Measurements from ENCODE around the gene KLK5. TPM values are rescaled to one million over a fixed set of nuclear protein-coding genes. Genes with fewer than 3 reads are reported as not detected.

KLK5 gene
- total and polyA plus RNA-seq, 2 of the 13 experiments (the other 11 are each of a cell fraction or from before 2014, with no cell fraction given): not detected

DNA sequence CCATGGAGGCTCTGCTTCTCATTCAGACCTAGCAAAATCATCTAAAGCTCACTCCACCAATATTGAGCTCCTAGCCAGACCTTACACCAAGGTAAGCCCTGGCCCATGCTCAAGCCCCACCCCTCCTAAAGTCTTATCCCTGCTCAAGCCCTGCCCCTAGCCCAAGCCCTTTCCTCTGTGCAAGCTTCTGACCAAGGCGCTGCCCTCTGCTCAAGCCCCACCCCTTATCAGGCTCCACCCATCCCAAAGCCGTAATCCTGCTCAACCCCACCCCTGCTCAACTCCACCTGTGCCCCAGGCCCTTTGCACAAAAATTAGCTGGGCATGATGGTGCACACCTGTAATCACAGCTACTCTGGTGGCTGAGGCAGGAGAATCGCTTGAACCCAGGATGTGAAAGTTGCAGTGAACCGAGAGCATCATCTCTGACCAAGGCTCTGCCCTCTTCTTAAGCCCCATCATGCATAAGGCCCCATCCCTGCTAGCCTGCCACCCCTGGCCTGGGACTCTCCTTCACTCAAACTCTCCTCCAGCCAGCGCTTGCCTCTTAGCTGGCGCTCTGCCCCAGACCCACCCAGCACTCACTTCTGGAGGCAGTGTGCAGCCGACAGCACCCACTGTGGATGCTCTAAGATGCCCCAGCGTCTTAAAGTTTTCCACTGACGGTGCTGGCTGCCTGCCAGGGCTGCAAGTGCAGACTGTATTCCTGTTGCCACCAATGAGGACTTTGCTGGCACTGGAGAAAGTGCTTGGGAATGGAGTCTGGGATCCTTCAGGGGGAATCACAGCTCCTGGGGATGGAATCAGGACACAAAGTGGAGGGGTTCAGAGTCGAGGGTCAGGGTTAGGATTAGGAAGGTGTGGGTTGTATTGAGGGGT, 58.1 kb downstream of the KLK5 start:
- Histone ChIP-seq H3K27ac (ENCODE audit: extremely low read length, insufficient read depth, low read length) (no peak overlapping the region), H3K4me3 (replicated peaks in 1 of 3; ENCODE audit: insufficient read depth in 1 of 3, low read depth in 2 of 3, low read length in 3 of 3) (no peak overlapping the region), H2AFZ (ENCODE audit: low read length) (no peak overlapping the region), H3K9ac (ENCODE audit: insufficient read depth, low read depth, low read length) (no peak overlapping the region), H3K79me2 (ENCODE audit: insufficient read depth, low read length) (no peaks in the 10 kb centered on the region), H3K4me2 (ENCODE audit: low read depth, low read length) (no peak overlapping the region), H3K36me3 (replicated peaks in 1 of 2; ENCODE audit: control insufficient read depth in 1 of 2, insufficient read depth in 2 of 2, low read length in 2 of 2) (no peaks in the 10 kb centered on the region), H3K4me1 (ENCODE audit: insufficient read depth, low read length) (no peaks in the 10 kb centered on the region), H4K20me1 (ENCODE audit: insufficient read depth, low read length) (no peaks in the 10 kb centered on the region), H3K27me3 (ENCODE audit: control insufficient read depth in 1 of 2, insufficient read depth in 2 of 2, low read length in 2 of 2) (no peaks in the 10 kb centered on the region; a peak in 2 of 5 replicates), H3K9me3 (ENCODE audit: low read length) (no peaks in the 10 kb centered on the region)
- intact Hi-C loops (cut with micrococcal nuclease; ENCODE audit: unreplicated experiment): no loop called here
- BruUV-seq (replicated peaks): no TSS peak
- TF ChIP-seq TRIM24 (CRISPR knock-in tag; IDR thresholded peaks at IDR 0.05) (no peak), ZFYVE20 (CRISPR knock-in tag; IDR thresholded peaks at IDR 0.05; ENCODE audit: borderline replicate concordance, low read depth) (no peak), ZNF501 (CRISPR knock-in tag; IDR thresholded peaks at IDR 0.05) (no peak), RXRB (CRISPR knock-in tag; IDR thresholded peaks at IDR 0.05; ENCODE audit: borderline replicate concordance) (no peak)
- TF ChIP-seq, protein P1, sequence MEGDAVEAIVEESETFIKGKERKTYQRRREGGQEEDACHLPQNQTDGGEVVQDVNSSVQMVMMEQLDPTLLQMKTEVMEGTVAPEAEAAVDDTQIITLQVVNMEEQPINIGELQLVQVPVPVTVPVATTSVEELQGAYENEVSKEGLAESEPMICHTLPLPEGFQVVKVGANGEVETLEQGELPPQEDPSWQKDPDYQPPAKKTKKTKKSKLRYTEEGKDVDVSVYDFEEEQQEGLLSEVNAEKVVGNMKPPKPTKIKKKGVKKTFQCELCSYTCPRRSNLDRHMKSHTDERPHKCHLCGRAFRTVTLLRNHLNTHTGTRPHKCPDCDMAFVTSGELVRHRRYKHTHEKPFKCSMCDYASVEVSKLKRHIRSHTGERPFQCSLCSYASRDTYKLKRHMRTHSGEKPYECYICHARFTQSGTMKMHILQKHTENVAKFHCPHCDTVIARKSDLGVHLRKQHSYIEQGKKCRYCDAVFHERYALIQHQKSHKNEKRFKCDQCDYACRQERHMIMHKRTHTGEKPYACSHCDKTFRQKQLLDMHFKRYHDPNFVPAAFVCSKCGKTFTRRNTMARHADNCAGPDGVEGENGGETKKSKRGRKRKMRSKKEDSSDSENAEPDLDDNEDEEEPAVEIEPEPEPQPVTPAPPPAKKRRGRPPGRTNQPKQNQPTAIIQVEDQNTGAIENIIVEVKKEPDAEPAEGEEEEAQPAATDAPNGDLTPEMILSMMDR (CRISPR knock-in tag; IDR thresholded peaks at IDR 0.05): no peak
- TF ChIP-seq, protein P2, sequence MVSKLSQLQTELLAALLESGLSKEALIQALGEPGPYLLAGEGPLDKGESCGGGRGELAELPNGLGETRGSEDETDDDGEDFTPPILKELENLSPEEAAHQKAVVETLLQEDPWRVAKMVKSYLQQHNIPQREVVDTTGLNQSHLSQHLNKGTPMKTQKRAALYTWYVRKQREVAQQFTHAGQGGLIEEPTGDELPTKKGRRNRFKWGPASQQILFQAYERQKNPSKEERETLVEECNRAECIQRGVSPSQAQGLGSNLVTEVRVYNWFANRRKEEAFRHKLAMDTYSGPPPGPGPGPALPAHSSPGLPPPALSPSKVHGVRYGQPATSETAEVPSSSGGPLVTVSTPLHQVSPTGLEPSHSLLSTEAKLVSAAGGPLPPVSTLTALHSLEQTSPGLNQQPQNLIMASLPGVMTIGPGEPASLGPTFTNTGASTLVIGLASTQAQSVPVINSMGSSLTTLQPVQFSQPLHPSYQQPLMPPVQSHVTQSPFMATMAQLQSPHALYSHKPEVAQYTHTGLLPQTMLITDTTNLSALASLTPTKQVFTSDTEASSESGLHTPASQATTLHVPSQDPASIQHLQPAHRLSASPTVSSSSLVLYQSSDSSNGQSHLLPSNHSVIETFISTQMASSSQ (IDR thresholded peaks at IDR 0.05; ENCODE audit: low read depth): no peak
- TF ChIP-seq, protein P2 (CRISPR knock-in tag; IDR thresholded peaks at IDR 0.05; ENCODE audit: borderline replicate concordance): no peak
- POLR2A ChIA-PET: no interaction called here
- WGBS (ENCODE audit: low lambda C conversion rate): 33% methylated on average over 5 of the region's 10 CpGs
- DNase-seq (ENCODE audit: low spot score) (no peak), FAIRE-seq (no peak), ATAC-seq (no peak)
- CTCF ChIA-PET (ENCODE audit: low intra/inter-chr PET ratio, low total read pairs): no interaction called here
- in situ Hi-C loops (cut with HindIII; ENCODE audit: extremely low pct_ligation_motif_present, low pct_unique_long_range_greater_than_20kb): no loop called here

Other genes with a start within 250 kb of the KLK5 start
- gene SHANK1, start 233.2 kb downstream of the KLK5 start, total RNA-seq (2016; rRNA removed; fragmentation: Illumina TruSeq; extraction: Trizol): not detected in 2 replicates
- not detected in 2 replicates for gene SHANK1, start 233.2 kb downstream of the KLK5 start, polyA plus RNA-seq (2011; rRNA removed)
- gene CLEC11A, start 229.7 kb downstream of the KLK5 start, total RNA-seq (2016; rRNA removed; fragmentation: Illumina TruSeq; extraction: Trizol): not detected in 2 replicates
- not detected in 2 replicates for gene CLEC11A, start 229.7 kb downstream of the KLK5 start, polyA plus RNA-seq (2011; rRNA removed)
- not detected in 2 replicates for gene GPR32, start 182.6 kb downstream of the KLK5 start, total RNA-seq (2016; rRNA removed; fragmentation: Illumina TruSeq; extraction: Trizol)
- gene GPR32, start 182.6 kb downstream of the KLK5 start, polyA plus RNA-seq (2011; rRNA removed): not detected in 2 replicates
- gene ACP4, start 162.6 kb downstream of the KLK5 start, total RNA-seq (2016; rRNA removed; fragmentation: Illumina TruSeq; extraction: Trizol): not detected in 2 replicates
- 0.08 TPM in 1 of 2 replicates, not detected in the other for gene ACP4, start 162.6 kb downstream of the KLK5 start, polyA plus RNA-seq (2011; rRNA removed)
- not detected in 2 replicates for gene KLK1, start 129.3 kb downstream of the KLK5 start, total RNA-seq (2016; rRNA removed; fragmentation: Illumina TruSeq; extraction: Trizol)
- gene KLK1, start 129.3 kb downstream of the KLK5 start, polyA plus RNA-seq (2011; rRNA removed): not detected in 2 replicates
- gene KLK15, start 119.5 kb downstream of the KLK5 start, total RNA-seq (2016; rRNA removed; fragmentation: Illumina TruSeq; extraction: Trizol): not detected in 2 replicates
- gene KLK15, start 119.5 kb downstream of the KLK5 start, polyA plus RNA-seq (2011; rRNA removed): not detected in 2 replicates
- gene KLK3, start 98.1 kb downstream of the KLK5 start, total RNA-seq (2016; rRNA removed; fragmentation: Illumina TruSeq; extraction: Trizol): not detected in 2 replicates
- gene KLK3, start 98.1 kb downstream of the KLK5 start, polyA plus RNA-seq (2011; rRNA removed): not detected in 2 replicates
- not detected in 2 replicates for gene KLK2, start 79.6 kb downstream of the KLK5 start, total RNA-seq (2016; rRNA removed; fragmentation: Illumina TruSeq; extraction: Trizol)
- 0.11 TPM in 1 of 2 replicates, not detected in the other for gene KLK2, start 79.6 kb downstream of the KLK5 start, polyA plus RNA-seq (2011; rRNA removed)
- not detected in 2 replicates for gene KLK4, start 41.6 kb downstream of the KLK5 start, total RNA-seq (2016; rRNA removed; fragmentation: Illumina TruSeq; extraction: Trizol)
- gene KLK4, start 41.6 kb downstream of the KLK5 start, polyA plus RNA-seq (2011; rRNA removed): not detected in 2 replicates
- gene KLK6, start 16.6 kb upstream of the KLK5 start, total RNA-seq (2016; rRNA removed; fragmentation: Illumina TruSeq; extraction: Trizol): 0.15 TPM in 1 of 2 replicates, not detected in the other
- gene KLK6, start 16.6 kb upstream of the KLK5 start, polyA plus RNA-seq (2011; rRNA removed): 1.6 and 1.8 TPM in 2 replicates
- not detected in 2 replicates for gene KLK7, start 30.9 kb upstream of the KLK5 start, total RNA-seq (2016; rRNA removed; fragmentation: Illumina TruSeq; extraction: Trizol)
- not detected in 2 replicates for gene KLK7, start 30.9 kb upstream of the KLK5 start, polyA plus RNA-seq (2011; rRNA removed)
- gene KLK8, start 48.6 kb upstream of the KLK5 start, total RNA-seq (2016; rRNA removed; fragmentation: Illumina TruSeq; extraction: Trizol): not detected in 2 replicates
- not detected in 2 replicates for gene KLK8, start 48.6 kb upstream of the KLK5 start, polyA plus RNA-seq (2011; rRNA removed)
- gene KLK10, start 66.7 kb upstream of the KLK5 start, total RNA-seq (2016; rRNA removed; fragmentation: Illumina TruSeq; extraction: Trizol): not detected in 2 replicates
- not detected in 2 replicates for gene KLK10, start 66.7 kb upstream of the KLK5 start, polyA plus RNA-seq (2011; rRNA removed)
- not detected in 2 replicates for gene KLK11, start 73.6 kb upstream of the KLK5 start, total RNA-seq (2016; rRNA removed; fragmentation: Illumina TruSeq; extraction: Trizol)
- not detected in 2 replicates for gene KLK11, start 73.6 kb upstream of the KLK5 start, polyA plus RNA-seq (2011; rRNA removed)
- not detected in 2 replicates for gene KLK12, start 82.0 kb upstream of the KLK5 start, total RNA-seq (2016; rRNA removed; fragmentation: Illumina TruSeq; extraction: Trizol)
- not detected in 2 replicates for gene KLK12, start 82.0 kb upstream of the KLK5 start, polyA plus RNA-seq (2011; rRNA removed)
- gene KLK13, start 112.1 kb upstream of the KLK5 start, total RNA-seq (2016; rRNA removed; fragmentation: Illumina TruSeq; extraction: Trizol): not detected in 2 replicates
- gene KLK13, start 112.1 kb upstream of the KLK5 start, polyA plus RNA-seq (2011; rRNA removed): 0.09 TPM in 1 of 2 replicates, not detected in the other
- gene KLK14, start 129.8 kb upstream of the KLK5 start, total RNA-seq (2016; rRNA removed; fragmentation: Illumina TruSeq; extraction: Trizol): not detected in 2 replicates
- gene KLK14, start 129.8 kb upstream of the KLK5 start, polyA plus RNA-seq (2011; rRNA removed): not detected in 2 replicates
- 1.9 and 2.9 TPM in 2 replicates for gene CTU1, start 155.4 kb upstream of the KLK5 start, total RNA-seq (2016; rRNA removed; fragmentation: Illumina TruSeq; extraction: Trizol)
- gene CTU1, start 155.4 kb upstream of the KLK5 start, polyA plus RNA-seq (2011; rRNA removed): 1.9 and 2.5 TPM in 2 replicates
- not detected in 2 replicates for gene SIGLEC9, start 171.9 kb upstream of the KLK5 start, total RNA-seq (2016; rRNA removed; fragmentation: Illumina TruSeq; extraction: Trizol)
- gene SIGLEC9, start 171.9 kb upstream of the KLK5 start, polyA plus RNA-seq (2011; rRNA removed): not detected in 2 replicates
- gene SIGLEC7, start 189.3 kb upstream of the KLK5 start, total RNA-seq (2016; rRNA removed; fragmentation: Illumina TruSeq; extraction: Trizol): not detected in 2 replicates
- gene SIGLEC7, start 189.3 kb upstream of the KLK5 start, polyA plus RNA-seq (2011; rRNA removed): 0.17 TPM in 1 of 2 replicates, not detected in the other